Hepatic stellate cell (primary cell): ENCODE data around the gene PIWIL4.
"Not testable (repeated sequence)": the region's sequence is repeated elsewhere in the genome, so short reads cannot be mapped to it uniquely, and the experiment has no call there.

Source experiments
- DNase-seq: peaks from one replicate; pipeline ENCODE4 v3.0.0; 2011; ENCODE audit warnings: low spot score

The PIWIL4 gene

DNA sequence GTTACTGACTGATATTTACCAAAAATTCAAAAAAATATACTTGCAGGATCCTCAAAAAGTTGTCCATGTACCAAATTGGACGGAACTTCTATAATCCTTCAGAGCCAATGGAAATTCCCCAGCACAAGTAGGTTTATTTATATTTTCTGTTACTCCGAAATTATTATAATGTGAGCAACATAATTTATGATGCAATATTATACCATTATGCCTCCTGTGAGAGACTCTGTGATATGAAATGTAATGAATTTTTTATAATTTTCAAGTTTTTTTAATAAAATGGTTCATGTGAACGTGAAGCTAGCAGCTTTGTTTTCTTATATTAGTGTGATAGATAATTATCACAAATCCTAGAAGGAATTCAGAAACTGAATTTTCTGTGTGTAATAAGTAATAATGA, 18.2 kb downstream of the PIWIL4 start:
- DNase-seq: no peak

- DNase-seq: no peak
Measured at GRCh38 chr11:94586546-94586945, 19.4 kb downstream of the PIWIL4 start.

DNA sequence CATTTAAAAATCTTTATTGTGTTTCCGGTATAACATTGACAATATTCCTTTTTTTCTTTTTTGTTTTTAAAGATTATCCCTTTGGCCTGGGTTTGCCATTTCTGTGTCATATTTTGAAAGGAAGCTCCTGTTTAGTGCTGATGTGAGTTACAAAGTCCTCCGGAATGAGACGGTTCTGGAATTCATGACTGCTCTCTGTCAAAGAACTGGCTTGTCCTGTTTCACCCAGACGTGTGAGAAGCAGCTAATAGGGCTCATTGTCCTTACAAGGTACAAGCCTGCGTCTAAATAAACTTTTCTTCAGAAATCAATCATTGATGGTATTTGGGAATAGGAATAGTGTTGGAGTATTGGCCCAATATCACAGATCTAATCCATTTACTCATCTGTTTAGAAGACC, 19.8 kb downstream of the PIWIL4 start:
- no peak for DNase-seq

GRCh38 chr11:94588366-94588942, 21.3 kb downstream of the PIWIL4 start:
- no peak for DNase-seq

- no peak for DNase-seq
Measured at GRCh38 chr11:94590352-94591041, 23.3 kb downstream of the PIWIL4 start.

- DNase-seq: no peak
Measured at GRCh38 chr11:94593030-94593429, 25.9 kb downstream of the PIWIL4 start.

GRCh38 chr11:94595076-94595475, 27.9 kb downstream of the PIWIL4 start:
- no peak for DNase-seq

DNA sequence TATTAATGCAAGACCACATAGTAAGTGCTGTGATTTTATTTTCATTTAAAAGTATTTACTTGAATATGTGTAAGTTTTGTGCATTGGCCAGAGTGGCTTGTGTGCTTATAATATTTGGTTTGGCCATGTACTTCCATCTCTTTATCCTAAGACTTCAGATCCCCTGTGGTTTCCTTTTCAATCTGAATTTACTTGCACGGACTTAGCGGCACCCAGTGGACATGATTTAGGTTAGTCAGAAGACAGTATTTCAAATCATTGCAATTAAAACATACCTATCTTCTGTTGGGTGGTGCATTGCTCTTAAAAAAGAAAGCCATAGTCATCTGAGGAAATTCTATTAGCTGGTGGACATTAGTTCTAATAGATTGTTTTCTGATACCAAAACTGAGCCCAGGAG, 30.7 kb downstream of the PIWIL4 start:
- DNase-seq: no peak

- no peak for DNase-seq
Measured at GRCh38 chr11:94599510-94599909, 32.3 kb downstream of the PIWIL4 start.

GRCh38 chr11:94602430-94603372, 35.5 kb downstream of the PIWIL4 start:
- peak; percentile 37 for DNase-seq

- no peak for DNase-seq
Measured at GRCh38 chr11:94603587-94603986, 36.4 kb downstream of the PIWIL4 start.

DNA sequence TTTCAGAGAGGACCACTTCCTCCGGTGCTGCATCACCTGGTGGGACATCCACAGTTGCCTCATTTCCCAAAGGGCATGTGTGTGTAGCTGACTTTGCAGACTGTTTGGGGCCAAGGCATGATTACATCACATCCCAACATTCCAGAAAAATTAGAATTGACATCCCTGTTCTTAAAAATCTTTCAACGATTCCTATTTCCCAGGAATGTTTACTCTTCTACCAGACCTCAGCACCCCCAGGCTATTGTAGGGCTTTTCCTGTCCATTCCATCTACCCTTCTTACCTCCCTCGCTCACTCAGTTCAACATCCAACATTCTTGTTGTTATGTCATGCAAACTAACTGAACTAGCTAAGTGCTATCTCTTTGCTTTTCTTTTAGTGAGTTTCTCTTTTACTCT, 37.3 kb downstream of the PIWIL4 start:
- DNase-seq: no peak

DNA sequence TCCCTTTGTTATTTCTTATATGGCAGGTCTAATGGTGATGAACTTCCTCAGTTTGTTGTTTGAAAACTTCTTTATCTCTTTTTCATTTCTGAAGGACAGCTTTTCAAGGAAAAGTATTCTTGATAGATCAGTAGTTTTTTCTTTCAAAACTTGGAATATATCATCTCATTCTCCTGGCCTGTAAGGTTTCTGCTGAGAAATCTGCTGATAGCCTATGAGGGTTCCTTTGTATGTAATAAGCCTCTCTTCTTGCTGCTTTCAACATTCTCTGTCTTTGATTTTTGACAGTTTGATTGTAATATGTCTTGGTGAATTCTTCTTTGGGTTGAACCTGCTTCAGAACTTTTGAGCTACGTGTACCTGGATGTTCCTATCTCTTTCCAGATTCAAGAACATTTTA, 46.0 kb downstream of the PIWIL4 start:
- no peak for DNase-seq

GRCh38 chr11:94623120-94623735, 56.1 kb downstream of the PIWIL4 start:
- peak; percentile 48 for DNase-seq

GRCh38 chr11:94625422-94625821, 58.3 kb downstream of the PIWIL4 start:
- not testable (repeated sequence) for DNase-seq

- DNase-seq: not testable (repeated sequence)
Measured at GRCh38 chr11:94627003-94627560, 59.9 kb downstream of the PIWIL4 start.

DNA sequence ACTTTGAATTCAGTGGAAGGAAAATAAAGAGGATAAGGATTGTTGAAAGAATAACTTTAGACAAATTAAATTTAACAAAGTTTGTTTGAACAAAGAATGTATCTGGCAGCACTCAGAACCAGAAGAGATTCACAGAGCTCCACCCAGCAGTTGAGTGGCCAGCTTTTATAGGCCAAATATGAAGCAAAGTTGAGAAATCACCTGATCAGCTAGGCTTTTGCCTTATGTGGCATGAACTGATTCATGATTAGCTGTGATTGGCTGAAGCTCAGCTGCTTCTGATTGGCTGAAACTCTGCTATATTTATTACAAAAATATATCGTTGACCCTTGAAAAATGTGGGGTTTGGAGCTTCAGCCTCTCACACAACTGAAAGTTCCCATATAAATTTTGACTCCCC, 62.6 kb downstream of the PIWIL4 start:
- no peak for DNase-seq

DNA sequence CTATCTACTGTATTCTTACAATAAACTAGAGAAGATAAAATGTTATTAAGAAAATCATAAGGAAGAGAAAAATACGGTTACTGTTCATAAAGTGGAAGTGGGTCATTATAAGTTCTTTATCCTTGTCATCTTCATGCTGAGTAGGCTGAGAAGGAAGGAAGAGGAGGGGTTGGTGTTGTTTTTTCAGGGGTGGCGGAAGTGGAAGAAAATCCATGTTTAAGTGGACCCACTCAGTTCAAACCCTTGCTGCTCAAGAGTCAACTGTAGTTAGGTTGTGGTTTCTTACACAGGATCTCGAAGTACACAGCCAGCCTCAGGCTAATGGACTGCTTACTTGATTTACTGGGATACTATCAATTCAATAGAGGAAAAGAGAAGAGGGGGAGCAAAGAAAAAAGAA, 63.1 kb downstream of the PIWIL4 start:
- DNase-seq: no peak

- no peak for DNase-seq
Measured at GRCh38 chr11:94632356-94632755, 65.2 kb downstream of the PIWIL4 start.

DNA sequence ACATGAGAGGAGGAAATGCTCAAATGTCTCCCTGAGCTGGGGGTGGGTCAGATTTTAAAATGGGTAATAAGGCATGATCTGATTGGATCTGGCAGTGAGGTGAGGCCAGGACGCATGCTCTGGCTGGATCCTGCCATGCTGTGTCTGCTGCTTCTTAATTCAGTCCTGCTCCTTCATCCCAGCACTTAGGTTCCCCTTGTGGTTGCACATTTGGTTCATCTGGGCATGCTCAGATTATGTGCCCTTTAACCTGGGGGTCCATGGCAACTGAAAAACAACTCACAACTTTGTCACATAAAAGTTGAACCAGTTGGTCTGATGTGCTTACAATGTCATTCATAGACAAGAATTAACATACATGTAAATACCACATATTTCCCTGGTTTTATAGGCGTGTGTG, 67.9 kb downstream of the PIWIL4 start:
- no peak for DNase-seq

- DNase-seq: no peak
Measured at GRCh38 chr11:94636388-94636949, 69.3 kb downstream of the PIWIL4 start.
